Suppressor macrophage treated with lipopolysaccharide for 1 hour (primary cell): ENCODE data around the gene CNTNAP2.
"Not testable (repeated sequence)": the region's sequence is repeated elsewhere in the genome, so short reads cannot be mapped to it uniquely, and the experiment has no call there.

ENCODE experiments used
- DNase-seq, 3 donors: peaks; one replicate each; pipeline ENCODE4 v3.0.0-alpha.2; 2020 to 2022

The CNTNAP2 gene

GRCh38 chr7:147595042-147595441 lies 1478.4 kb downstream of the CNTNAP2 start:
- no peak for DNase-seq

DNA sequence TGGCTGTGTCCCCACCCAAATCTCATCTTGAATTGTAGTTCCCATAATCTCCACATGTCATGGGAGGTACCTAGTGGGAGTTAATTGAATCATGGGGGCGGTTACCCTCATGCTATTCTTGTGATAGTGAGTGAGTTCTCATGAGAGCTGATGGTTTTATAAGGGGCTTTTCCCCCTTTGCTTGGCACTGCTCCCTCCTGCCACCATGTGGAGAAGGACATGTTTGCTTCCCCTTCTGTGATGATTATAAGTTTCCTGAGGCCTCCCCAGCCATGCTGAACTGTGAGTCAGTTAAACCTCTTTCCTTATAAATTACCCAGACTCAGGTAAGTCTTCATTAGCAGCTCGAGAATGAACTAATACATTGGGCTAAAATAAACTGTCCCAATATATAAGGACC lies 1482.1 kb downstream of the CNTNAP2 start:
- DNase-seq = not testable (repeated sequence)

DNA sequence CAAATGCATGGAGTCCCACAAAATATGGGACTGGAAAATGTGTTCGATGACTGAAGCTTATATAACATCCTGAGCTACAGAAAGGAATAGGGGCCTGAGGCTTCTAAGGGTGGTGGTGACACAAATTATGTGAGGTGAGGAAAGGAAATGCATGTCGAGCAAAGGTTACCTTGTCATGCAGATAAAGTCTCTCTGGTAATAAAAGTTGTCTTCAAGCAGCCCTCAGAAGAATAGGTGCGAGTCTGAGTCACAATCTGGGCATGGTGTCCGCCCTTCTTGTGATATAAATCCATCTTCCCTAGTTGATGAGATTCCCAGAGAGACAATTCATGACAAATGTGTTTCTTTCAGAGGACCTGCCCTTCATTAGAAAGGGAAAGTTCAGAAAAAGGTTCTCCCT lies 1488.7 kb downstream of the CNTNAP2 start:
- DNase-seq = no peak

GRCh38 chr7:147607157-147607800 lies 1490.7 kb downstream of the CNTNAP2 start:
- no peak for DNase-seq

GRCh38 chr7:147611431-147611830 lies 1494.8 kb downstream of the CNTNAP2 start:
- no peak for DNase-seq

DNA sequence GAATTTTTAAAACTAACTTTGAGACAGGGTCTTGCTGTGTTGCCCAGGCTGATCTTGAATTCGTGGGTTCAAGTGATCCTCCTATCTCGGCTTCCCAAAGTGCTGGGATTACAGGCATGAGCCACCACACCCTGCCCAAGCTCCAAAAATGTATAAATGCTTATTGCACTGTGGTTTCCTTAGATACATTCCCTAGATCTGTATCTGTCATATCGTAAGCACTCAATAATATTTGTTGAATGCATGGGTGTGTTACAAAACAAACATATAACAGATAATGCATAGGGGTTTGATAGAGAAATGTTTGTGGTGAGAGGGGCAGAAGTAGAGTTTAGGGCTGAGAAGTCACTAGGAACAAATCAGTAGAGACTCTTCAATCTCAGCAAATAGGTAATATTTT lies 1518.7 kb downstream of the CNTNAP2 start:
- no peak for DNase-seq

DNA sequence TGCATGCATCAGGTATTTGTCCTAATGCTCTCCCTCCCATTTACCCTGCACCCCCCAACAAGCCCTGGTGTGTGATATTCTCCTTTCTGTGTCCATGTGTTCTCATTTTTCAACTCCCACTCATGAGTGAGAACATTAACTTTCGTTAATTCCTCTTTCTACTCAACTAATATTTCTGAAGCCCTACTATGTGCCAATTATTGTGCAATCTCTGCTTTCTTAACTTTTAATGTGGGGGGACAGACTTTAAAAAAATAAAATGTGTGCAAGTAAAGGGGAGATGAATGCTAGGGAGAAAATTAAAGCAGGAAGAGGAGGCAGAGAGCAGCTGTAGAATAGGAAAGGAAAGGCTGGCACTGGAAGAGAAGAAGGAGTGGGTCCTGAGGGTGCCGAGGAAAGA lies 1520.0 kb downstream of the CNTNAP2 start:
- no peak for DNase-seq

GRCh38 chr7:147638566-147638965 lies 1522.0 kb downstream of the CNTNAP2 start:
- DNase-seq = no peak

DNA sequence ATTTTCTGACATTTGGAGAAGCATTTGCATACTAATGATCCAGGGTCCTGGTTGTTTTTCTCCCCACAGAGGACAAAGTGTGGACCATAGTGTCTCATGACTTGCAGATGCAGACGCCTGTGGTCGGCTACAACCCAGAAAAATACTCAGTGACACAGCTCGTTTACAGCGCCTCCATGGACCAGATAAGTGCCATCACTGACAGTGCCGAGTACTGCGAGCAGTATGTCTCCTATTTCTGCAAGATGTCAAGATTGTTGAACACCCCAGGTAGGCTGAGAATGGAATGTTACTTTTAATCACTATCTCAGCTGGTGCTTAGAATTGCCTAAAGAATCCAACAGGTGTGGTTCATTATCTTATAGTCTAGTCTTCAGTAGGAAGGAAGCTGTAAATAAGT lies 1522.4 kb downstream of the CNTNAP2 start:
- DNase-seq = no peak

GRCh38 chr7:147639751-147640150 lies 1523.2 kb downstream of the CNTNAP2 start:
- DNase-seq = no peak

GRCh38 chr7:147640821-147641220 lies 1524.2 kb downstream of the CNTNAP2 start:
- DNase-seq = no peak

DNA sequence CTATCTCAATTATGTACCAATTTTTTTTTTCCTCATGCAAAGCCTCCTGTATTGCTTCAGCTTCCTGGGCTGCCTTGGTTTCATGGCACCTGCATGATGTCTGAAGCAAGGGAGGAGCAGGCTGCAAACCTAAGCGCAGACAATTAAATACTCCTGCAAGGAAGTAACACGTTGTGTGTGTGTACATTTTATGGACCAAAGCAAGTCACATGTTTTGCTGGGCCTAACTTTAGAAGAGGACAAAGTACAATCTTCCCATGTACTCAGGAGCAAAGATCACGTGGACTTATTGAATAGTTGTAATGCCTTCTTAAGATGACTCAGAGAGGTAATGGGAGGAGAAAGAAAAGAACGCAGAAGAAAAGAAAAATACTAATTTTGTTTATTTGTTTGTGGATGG lies 1530.0 kb downstream of the CNTNAP2 start:
- DNase-seq = no peak

- no peak for DNase-seq
These were observed 1534.4 kb downstream of the CNTNAP2 start for GRCh38 chr7:147650991-147651390.

GRCh38 chr7:147651601-147652000 lies 1535.0 kb downstream of the CNTNAP2 start:
- DNase-seq = no peak

DNA sequence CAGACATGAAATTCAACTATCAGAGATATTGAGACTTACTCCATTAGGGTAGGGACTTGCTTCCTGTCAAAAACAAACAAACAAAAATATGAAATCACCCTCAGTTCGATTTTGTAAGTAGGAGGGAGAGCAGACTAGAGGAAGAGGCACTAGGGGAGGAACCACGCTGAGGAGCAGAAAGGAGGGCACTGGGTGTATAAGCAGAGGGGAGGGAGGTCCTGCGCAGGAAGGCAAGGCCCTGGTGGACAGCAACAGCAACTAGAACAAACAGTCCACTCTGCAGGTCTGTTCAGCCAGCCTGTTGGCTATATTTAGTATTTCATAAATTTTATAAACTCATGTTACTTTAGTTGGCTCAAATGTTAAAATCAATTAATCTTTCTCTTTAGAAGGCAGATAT lies 1536.9 kb downstream of the CNTNAP2 start:
- no peak for DNase-seq

DNA sequence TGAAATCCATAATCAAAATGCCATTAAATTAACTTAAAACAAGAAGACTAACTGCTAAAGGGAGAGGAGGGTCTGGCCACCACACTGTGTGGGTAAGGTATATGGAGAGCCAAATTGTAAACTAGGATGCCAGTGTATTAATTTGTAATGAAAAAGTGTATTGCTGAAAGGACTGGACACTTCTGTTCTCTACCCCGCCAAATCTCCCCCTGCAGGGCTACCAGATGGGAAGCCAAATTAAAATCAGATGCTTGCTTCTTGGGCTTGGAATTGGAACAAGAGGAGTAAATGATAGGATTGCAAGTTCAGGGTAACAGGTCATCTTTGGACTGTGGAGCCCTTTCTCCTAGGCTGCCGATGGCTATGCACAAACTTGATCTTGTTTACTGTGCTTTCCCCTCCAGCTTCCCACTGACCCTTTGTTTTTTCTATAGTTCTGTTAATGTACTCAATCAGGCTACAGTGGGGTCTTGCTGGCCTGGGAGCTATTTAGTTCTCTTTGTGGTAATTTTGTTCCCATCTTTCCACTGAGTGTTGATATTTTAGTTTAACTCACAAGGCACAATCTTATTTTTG lies 1541.9 kb downstream of the CNTNAP2 start:
- DNase-seq = no peak

GRCh38 chr7:147659036-147659995 lies 1542.7 kb downstream of the CNTNAP2 start:
- DNase-seq = no peak

DNA sequence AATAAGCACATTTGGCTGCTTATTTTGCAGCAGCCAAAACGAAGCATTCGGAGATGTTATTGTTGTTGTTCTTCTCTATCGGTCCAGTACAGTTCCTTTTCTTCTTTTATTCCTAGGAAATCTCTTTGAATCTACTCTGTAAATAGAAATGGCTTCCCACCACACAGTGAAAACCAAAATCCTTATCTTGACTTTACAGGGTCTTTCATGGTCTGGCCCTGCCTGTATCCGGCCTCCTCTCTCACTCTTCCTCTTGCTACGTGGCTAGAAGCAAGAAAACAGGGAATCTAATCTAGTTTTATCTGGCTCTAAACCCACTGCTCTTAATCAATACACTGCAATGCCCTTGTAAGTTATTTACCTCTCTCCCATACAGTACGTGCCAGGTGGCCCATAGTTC lies 1547.9 kb downstream of the CNTNAP2 start:
- no peak for DNase-seq

GRCh38 chr7:147670759-147671158 lies 1554.2 kb downstream of the CNTNAP2 start:
- DNase-seq = no peak

DNA sequence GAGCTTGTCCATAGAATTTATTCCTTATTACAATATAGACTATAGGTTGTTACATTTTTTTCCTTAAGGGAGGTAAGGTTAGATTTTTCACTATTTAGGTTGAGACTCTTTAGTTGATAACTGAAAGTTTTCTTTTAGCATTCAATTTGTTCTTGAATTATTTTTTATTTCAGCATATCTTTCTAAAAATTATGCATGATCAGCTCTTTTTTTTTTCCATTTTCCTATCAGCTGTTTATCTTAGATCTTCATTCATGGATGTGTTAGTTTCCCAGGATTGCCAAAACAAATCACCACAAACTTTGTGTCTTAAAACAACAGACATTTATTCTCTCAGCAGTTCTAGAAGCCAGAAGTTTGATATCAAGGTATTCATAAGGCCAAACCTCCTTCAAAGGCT lies 1558.1 kb downstream of the CNTNAP2 start:
- no peak for DNase-seq

GRCh38 chr7:147678943-147679342 lies 1562.3 kb downstream of the CNTNAP2 start:
- no peak for DNase-seq

GRCh38 chr7:147681530-147681929 lies 1564.9 kb downstream of the CNTNAP2 start:
- no peak for DNase-seq

GRCh38 chr7:147700702-147701101 lies 1584.1 kb downstream of the CNTNAP2 start:
- no peak for DNase-seq

GRCh38 chr7:147707926-147708325 lies 1591.3 kb downstream of the CNTNAP2 start:
- DNase-seq = no peak
